ENCODE results near the gene AFTPH. TPM values are rescaled to one million over a fixed set of nuclear protein-coding genes. Genes with fewer than 3 reads are reported as not detected.
A peak's percentile ranks its signal among the peaks of the same experiment; 100 is the strongest.

The AFTPH gene
- total RNA-seq, 2 donors from 2014 or later, result 57.9 to 59.7 TPM

DNA sequence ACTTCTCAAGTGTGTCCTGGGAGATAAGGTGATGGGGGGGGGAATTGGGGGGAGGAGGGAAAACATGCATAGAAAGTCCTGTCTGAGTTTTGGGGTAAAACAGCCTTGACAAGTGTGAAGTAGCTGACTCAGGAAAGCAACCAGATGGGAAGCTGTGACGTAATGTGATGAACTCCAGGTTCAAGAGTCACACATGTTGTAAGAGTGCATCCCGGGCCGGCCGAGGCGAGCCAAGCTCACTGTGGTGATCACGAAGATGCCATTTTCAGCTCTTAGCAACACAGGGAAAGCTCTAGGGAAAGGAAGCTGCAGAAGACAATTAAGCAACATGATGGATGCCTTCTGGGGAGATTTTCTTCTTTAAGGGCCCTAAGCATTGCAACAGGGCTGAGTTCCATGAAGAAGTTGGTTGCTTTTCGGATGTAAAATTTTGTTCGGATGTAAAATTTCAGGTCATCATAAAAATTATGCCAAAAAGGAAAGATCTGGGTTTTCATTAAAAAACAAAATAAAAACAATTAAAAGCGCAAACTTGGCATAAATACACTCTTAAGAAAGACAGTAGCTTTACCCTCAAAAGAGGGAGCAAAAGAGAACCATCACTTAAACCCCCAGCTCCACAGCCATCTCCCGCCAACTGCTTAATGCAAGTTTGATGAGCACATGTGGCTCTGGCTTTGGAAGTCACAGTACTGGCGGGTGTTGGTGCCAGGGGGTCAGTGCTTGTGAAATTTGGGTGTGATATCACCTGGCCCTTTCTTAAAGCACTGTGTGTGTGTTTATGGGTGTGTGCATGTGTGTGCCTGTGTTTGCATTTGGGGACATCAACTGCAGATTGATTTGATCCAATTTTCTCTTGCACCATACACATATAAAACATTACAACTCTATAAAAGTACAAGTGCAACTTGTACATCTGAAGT lies 110.5 kb downstream of the AFTPH start:
- DNase-seq (no peak), ATAC-seq (peak; percentile 21)
- intact Hi-C loops (cut with DNase I, micrococcal nuclease), result no loop called here

DNA sequence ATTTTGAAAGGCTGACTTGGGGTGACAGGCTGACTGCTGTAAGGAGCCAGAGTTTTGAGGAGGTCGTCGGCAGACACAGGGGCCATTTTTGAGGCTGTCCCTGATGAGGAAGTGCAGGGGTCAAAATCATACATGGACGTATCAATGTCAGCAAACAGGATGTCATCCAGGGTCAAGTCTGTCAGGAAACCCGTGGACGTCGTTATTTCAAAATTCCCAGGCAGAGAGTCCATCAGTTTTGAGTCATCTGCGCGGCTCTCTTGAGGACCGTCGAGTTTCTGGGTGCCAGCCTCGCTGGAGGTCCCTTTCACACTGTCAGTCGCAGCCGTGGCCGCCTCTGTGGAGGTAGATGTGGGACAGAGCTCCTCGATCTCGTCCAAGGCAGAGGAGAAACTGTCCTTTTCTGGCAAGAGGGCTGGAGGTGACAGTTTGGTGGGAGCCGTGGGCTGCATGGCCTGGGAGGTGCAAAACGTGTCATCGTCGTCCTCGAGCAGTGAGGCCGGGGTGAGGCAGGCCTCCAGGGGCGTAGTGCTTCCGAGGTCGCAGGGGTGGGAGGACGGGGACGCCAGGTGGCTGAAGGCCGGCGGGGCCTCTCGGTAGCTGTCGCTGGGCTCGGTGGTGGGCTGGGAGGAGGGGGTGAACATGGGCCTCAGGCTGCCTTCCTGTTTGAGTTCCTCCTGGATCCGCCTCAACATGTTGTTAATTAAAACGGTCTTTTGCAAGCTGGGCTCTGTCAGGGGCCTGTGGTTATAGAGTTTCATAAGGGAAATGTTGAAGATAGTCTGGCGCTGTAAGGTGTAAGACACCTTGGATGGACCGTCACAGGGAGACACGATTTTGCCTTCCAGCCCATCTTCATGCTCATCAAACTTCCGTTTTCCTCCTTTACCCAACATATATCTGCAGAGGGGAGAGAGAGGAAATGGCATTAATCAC lies 112.1 kb downstream of the AFTPH start:
- intact Hi-C loops (cut with DNase I, micrococcal nuclease), result no loop called here
- DNase-seq (no peak), ATAC-seq (no peak)

DNA sequence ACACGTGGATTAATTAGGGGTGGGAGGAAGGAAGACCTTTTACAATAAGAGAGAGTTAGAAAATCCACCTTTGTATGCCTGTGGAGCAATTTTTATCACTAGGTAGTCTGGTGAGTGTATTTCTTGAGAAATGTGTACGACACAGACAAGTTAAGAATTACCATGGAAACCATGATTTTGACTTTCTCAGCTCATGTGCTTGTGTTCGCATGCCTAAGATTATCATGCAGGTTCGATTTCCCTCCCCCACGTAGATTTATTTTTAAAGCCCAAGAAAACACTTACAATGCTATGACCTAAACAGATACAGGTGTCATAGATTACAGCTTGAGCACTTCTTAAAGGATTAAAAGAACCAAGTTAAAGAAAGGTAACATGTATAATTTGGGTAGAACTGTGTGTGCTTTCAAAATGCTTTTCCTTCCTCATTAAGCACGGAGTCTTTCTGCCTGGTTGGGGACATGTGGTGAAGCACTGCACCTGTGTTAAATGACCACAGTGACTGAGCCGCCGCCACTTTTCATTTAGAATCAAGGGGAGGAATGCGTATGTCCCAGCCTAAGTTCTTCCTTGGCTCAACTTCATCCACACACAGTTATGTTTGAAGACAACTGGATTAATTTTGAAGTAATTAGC lies 113.0 kb downstream of the AFTPH start:
- no peak for DNase-seq
- intact Hi-C loops (cut with DNase I, micrococcal nuclease), result no loop called here

DNA sequence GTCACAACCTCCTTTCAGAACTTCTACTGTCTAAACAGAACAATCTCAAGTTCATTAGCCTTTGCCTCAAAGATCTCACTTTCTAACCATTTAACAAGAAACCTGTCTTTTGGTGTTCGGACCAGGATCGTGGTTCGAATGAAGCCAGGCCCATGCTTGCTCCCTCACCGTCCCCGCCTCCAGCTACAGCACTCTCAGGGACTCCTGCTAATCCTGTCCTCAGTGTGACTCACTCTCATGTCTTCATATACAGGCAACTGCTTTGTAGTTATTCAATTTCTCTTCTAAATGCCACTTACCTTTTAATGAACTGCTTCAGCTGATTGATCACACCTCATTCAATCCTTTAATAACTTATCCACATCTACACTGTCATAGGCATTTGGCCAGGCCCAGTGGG lies 113.8 kb downstream of the AFTPH start:
- no peak for ATAC-seq
- DNase-seq, result no peak
- intact Hi-C loops (cut with DNase I, micrococcal nuclease), result no loop called here

More for the DNA sequence above, 113.0 kb downstream of the AFTPH start:
- no peak for ATAC-seq

DNA sequence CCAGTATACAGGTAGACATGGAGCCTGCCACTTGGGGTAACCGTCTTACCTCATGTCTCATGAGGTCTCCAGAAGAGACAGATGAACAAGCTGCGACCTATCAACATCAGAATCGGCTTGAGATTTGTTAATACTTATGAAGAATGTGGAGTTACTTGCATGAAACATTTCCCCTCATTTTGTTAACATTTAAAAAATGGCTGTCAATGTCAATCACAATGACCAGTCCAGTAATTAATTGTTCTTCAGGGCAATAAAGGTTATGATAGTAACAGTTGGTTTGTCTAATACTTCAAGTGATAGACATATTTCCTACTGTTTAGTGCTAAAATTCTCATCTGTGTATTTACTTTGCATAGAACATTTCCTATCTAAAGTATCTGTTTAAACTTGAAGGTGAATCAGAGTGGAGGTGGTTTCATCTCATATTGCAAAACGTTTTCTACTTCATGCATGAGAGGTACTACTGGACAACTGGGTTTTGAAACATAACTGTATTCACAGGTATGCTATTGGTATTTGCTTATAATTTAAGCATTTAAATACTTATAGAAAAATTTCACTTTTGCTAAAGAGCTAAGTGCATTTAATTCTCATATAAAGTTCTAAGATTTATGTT lies 114.5 kb downstream of the AFTPH start:
- intact Hi-C loops (cut with DNase I, micrococcal nuclease), result no loop called here
- DNase-seq, result no peak
- no peak for ATAC-seq

DNA sequence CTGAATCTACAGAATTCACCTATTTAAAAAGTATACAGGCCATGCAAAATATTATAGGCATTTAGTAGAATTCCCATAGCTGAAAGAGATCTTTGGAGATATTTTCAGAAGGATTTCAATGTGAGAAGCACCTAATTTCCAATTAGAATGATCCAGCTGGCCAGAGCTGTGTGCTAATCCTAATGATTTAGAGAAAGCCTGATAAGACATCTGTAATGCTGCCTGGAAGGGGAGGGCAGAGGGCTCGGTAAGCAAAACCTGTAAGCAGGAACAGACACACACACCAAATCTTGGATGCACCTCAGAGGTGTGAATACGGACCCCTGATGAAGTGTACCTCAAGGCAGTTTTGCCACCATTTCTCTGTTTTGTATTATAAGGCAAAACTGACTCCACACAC lies 115.6 kb downstream of the AFTPH start:
- ATAC-seq, result no peak
- no peak for DNase-seq
- intact Hi-C loops (cut with DNase I, micrococcal nuclease), result loop anchor here in 1 of 2 donors (10.0 kb wide), 1 partner anchor 225 kb away; no protein-coding TSS in a partner anchor

DNA sequence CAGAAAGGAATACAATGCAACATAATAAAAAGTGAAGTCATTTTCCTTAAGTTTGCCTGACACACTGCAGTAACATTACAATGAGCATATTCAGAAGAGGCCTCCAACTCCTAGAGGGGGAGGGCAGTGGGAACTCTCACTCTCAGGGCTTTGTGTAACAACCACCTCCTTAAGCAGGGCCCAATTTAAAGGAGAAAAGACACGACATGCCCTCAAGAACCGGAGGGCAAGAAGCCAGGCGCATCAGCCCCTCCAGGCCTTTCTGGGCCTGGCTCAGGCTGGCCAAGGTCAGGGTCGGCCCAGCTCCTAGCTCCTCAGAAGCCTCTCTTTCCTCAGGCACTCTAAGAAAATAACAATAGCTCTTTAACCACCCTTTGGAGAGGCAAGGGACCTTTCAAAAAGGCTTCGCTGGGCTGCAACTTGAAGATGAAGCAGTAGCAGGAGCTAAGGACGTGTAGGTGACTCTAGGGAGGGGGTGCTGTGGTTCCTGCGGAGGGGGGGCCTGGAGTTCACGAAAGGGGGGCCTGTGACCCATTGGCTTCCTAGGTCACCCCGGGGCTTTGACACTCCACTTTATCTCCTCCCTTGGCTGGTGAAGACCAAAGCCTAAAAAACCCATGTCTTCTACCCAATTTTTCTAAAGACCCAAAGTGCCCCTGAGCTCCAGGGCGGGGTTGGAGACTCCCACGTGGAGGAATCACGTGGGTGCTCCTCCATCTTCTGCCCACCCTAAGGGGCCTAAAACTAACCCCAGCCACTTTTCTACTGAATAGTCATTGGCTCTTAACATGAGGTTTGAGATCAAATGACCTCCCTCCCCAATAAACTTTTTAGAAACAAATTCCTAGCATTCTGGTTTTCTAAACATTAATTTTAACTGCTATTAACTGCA lies 116.3 kb downstream of the AFTPH start:
- ATAC-seq, result no peak
- intact Hi-C loops (cut with DNase I, micrococcal nuclease), result loop anchor here in 1 of 2 donors (10.0 kb wide), 1 partner anchor 224 kb away; no protein-coding TSS in a partner anchor
- DNase-seq, result no peak

DNA sequence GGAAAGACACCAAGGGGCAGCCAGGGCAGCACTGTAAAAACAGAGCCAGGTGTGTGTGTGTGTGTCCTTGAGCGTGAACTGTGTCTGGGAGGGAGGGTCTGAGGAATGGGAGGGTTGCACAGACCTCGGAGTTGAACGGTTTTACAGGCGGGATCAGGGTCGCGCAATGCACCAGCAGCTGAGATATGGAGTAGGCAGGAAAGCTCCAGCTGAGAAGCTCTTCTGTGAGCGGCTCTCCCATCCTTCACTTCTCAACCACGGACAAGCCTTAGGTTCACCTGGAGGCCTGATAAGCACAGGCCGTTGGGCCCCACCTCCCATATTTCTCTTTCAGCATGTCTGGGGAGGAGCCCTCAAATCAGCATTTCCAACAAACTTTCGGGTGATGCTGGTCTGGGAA lies 117.5 kb downstream of the AFTPH start:
- ATAC-seq (no peak), DNase-seq (no peak)
- intact Hi-C loops (cut with DNase I, micrococcal nuclease), result loop anchor here in 1 of 2 donors (10.0 kb wide), 1 partner anchor 223 kb away; no protein-coding TSS in a partner anchor

Small RNA genes lying within 50 kb of the gene (microRNA-seq; reads per million reads assigned to microRNA genes)
- 0 to 8.2 reads per million in 2 donors for gene MIR4434

Other genes with a start within 250 kb of the AFTPH start
- 10 to 100 TPM; 43.6 to 45.5 TPM for gene LGALSL, start 70.2 kb upstream of the AFTPH start, total RNA-seq
- gene SERTAD2, start 129.6 kb downstream of the AFTPH start, total RNA-seq, result 10 to 100 TPM; 16.0 to 20.5 TPM